Activated CD4-positive, alpha-beta T cell treated with anti-CD3 and anti-CD28 coated beads, Interleukin-2, amount 50 U/mL, for 16 hours (primary cell): ENCODE measurements around the gene HPCAL4.

Source experiments
- DNase-seq: peaks from one replicate; pipeline ENCODE4 v3.0.0-alpha.2; 2020

HPCAL4 gene

DNA sequence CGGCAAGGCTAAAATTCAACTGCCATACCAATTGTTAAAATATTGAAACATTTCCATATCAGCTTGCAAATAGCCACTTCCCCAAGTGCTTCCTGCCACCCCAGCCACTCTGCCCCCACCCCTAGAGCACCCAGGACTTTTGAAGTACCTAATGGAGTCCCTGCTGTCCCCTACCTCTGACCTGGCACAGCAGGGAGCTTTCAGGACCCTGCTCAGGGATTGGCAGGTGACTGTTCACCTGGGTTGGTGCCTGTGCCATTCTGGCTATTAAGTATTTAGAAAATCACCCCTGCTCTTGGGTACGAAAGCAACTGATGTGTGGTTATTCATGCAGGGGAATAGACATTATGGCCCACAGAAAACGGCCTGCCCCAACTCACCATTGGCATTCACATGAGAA lies 9.1 kb upstream of the HPCAL4 start:
- no peak for DNase-seq

DNA sequence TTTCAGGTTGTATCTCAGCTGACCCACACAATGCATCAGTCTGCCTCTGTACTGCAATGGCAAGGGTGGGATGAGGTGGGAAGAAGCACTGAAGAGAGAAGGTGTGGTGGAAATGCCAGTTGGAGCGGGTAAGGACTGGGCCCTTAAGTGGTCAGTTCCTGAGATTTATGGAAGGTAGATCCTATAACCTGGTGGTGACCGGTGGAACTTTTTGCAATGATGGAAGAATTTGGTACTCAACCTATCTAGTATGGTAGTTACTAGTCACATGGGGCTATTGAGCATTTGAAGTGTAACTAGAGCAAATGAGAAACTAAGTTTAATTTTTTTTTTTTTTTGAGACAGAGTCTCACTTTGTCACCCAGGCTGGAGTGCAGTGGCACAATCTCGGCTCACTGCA lies 8.2 kb upstream of the HPCAL4 start:
- no peak for DNase-seq

DNA sequence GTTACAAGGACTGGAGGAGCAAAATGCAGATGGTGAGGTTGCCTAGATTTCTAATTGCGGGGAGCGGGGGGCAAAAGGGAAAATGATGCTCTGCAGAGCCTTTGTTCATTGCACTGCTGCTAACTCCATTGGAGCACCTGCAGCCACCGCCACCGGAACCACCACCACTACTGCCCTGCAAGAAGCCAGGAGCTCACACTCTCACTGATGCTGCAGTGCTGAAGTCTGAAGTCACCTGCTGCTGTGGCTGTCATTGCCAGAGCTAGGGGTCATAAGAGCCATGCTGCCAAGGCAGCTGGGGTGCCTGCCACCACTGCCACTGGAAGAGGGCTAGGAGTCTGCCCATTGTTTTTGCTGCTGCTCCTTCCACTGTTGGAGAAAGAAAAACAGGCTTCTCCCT lies 7.3 kb upstream of the HPCAL4 start:
- DNase-seq, result no peak

DNA sequence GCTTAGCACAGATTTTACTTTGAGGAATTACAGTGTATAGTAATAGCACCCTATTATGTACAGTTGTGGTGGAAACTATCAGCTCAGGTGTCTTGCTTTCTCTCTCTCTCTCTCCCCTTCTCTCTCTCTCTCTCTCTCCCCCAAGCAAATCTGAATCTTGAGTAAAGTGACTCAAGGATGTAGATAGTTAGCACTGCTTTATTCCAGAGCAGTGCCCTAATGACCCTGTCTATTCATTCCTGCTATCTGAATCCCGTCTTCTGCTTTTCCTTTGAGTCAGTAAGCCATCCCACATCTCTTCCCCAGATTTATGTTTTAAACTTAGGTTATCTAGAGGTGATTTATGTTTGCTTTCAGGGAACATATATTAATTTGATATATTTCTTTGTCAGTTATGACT lies 5.2 kb upstream of the HPCAL4 start:
- DNase-seq, result no peak

DNA sequence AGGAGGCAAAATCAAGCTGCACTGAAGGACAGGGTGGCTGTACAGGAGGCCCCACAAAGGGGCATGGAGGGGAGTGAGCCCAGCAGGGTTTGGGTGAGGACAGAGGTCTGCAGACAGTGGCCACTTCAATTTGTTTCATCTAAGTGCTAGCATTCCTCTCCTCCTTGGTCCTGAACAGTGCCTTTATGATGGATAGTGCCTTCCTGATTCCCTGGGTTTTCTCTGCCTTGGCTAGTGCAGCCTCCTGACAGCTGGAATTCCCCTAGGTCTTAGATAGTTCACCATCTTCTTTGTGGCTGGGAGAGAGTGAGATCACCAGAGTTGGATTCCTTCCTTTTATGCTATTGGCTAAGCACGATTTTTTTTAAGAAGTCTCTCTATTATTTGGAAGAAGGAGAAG lies 3.8 kb upstream of the HPCAL4 start:
- DNase-seq, result no peak

DNA sequence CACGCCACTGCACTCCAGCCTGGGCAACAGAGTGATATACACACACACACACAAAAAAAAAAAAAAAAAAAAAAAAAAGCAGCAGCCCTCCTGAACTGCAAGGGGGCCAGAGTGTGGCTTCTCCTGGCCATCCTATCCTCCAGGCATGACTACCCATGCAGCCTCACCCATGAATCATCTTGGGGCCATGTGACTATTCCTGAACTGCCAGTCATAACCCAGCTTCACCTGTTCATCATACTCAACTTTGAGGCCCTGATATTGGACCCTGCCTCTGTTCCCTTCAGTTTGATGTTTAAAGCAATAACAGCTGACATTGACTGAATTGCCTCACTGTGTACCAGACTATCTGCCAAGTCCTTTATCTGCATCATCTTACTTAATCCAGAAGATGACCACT lies 2.8 kb upstream of the HPCAL4 start:
- no peak for DNase-seq

DNA sequence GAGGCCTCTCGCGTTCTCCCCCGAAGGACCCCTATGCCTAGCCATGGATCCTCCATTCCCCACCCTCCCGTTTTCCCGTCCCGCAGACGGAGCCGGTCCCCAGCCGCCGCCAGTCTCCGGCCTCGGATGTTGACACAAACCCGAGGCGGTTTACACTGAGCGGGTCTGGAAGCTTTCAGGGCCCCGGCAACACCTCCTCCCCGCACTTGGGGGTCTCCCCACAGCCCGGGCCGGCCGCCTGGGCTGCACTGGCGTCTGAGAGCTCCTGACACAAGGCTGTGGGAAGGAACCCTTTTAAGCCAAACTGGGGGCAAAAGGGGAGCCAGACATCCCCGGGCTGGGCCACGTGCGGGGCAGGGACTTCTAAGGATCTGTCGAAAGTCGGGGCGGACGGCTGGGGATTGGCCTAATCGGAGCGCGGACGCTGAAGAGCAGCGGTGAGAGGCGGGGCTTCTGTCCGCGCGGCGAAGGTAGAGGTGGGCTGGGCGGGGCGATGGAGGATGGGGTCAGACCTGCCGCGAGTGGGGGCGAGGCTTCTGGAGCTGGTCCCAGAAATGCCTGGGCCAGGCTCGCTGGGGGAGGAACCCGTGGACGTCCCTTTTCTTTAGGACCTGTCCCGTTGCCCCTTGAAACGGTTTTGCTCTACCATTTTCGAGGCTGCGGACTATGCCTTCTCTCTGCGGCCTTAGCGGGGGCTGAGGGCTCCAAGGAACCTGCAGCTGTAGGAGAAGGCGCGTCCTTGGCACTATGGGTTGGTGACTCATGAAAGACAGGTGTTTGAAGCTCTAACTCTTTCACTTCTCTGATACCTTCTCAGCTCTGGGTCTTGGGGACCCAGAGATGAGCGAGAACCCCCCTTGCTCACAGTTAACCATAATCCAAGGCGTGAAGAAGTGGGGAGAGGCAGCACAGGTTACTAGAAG lies 1.2 kb upstream of the HPCAL4 start:
- no peak for DNase-seq

DNA sequence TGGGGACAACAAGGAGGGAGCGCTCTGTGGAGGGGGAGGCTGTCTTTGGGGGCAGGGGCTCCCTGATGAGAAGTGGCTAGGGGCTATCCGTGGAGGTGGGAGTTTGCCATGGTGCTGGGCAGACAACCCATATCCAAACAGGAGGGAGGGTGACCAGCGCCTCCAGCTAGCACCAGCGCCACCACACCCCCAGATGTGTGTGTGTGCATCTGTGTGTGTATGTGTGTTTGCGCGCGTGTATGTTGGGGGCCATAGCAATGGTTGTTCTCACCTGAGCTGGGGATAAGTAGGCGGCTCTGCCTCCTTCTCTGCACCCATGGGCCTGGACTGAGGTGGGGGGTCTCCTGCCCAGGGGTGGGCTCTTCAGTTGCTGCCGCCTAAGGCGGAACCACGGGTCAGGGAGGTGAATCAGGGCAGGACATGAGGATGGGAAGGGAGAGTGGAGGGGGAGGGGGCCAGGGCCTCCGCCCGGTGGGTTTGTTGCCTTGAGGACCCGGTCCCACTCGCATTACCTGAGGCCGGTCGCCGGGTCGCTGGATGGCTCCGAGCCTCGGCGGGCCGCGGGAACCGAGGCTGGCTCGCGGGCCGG lies 345 bp downstream of the HPCAL4 start:
- DNase-seq, result no peak

DNA sequence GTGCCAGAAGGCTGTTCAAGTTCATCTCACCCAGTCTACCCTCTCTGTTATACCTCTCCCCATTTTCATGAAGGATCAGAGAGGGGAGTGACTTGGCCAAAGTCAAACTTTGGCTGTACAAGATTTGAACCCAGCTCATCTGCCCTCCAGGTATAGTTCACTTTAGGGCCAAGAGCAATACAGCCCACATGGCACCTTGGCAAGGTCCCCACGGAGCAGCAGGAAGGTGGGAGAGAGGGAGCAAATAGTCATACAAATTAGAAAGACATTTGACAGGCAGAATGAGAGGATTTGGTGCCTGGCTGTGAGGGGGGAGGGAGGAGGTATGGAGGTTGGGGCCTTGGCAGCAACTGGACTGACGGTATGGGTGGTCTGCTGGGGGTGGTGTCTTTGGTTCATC lies 1.0 kb downstream of the HPCAL4 start:
- no peak for DNase-seq

DNA sequence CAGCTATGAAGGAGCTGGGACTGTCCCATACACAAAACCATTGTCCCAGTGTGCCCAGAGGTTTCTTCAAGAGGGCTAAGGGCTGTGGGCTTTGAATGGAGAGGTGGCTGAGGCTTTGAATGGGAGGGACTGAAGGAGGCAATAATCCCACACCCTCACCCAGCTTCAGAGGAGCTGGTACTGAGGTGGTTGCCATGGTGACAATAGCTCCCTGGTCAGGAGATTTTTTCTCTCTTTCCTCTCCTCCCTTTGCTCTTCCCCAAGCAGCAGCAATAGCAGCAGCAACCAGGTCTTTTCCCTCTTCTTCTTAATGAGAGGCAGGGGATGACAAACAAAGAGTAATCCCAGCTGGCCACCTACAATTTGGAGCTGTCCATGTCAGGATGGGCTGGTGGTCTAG lies 1.6 kb downstream of the HPCAL4 start:
- no peak for DNase-seq

DNA sequence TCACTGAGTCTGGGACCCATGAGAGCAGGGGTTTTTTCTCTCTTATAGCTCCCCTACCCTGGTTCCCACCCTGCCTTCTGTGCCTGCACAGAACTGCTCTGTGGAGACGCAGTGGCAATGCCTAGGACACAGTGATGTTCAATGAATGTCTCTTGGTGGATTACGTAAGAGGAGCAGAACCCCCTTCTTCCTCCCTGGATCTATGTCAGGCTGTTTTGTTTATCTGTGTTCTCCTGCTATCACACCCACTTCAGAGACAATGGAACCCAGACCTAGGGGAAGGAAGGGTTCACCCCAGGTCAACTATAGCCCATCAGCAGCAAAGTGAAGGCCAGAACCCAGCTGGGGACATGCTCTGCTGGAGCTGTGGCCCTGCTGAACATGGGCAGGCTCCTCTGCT lies 2.0 kb downstream of the HPCAL4 start:
- DNase-seq, result no peak

DNA sequence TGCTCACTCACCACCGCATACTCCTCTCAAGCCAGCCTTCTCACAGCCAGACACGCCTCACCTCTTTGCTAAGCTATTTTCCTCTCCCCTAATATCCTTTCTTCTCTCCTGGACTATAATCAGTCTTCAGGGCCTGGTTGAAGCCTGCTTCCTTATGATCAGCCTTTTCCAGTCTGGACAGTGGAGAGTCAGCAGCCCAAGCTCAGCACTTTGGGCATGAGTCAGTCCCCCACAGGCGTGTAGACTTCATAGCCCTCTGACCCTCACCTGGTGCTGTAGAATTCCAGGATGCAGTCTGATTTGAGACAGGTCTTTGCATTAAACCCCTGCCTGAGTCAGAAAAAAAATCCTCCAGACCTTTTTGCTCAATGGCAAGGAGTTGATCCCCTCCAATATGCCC lies 2.5 kb downstream of the HPCAL4 start:
- no peak for DNase-seq

DNA sequence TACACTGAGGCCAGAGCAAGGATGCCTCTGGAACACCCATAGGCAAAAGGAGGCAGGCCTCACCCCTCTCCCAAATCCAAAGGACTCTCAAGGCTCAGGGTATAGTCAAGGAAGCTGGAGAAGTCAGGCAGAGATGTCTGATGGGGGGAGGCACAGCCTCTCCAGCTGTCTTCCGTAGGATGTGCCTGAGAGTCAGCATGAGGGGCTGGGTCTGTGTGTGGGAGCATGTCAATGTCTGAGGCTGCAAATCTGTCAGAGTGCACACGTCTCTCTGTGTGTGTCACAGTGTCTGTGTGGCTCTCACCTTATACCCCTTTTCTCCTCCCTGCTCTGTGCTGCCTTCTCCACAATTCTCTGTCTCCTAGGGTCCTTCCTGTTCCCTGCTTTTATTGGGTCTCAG lies 4.0 kb downstream of the HPCAL4 start:
- DNase-seq, result no peak

DNA sequence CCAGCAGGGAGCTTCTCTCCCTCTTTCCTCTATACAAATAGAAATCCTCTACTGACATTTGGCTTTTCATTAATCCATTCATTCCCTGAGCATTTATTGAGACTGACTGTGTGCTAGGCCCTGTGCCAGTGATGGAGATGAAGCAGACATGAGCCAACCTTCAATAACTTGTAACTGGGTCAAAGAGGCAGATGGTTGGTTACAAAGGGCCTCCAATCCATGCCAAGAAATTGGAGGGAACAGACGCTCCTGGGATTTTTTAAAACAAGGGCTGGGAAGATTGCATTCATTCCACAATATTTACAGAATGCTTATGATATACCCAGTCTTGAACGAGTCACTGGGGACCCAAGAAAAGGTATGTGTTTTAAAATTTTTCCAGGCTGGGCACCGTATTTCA lies 6.2 kb downstream of the HPCAL4 start:
- DNase-seq, result no peak

DNA sequence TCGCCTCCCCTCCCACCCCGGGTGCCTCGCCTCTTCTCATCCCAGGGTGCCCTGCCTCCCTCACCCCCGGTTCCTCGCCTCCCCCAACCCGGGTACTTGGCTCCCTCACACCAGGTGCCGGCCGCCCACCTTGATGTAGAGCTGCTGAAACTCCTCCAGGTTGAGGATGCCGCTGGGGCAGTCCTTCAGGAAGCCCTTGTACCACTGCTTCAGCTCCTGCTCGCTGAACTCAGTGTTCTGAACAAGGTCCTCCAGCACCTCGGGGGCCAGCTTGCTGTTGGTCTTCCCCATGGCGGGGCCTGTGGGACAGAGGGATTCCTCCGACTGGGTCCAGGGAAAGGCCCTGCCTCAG lies 6.9 kb downstream of the HPCAL4 start:
- no peak for DNase-seq

DNA sequence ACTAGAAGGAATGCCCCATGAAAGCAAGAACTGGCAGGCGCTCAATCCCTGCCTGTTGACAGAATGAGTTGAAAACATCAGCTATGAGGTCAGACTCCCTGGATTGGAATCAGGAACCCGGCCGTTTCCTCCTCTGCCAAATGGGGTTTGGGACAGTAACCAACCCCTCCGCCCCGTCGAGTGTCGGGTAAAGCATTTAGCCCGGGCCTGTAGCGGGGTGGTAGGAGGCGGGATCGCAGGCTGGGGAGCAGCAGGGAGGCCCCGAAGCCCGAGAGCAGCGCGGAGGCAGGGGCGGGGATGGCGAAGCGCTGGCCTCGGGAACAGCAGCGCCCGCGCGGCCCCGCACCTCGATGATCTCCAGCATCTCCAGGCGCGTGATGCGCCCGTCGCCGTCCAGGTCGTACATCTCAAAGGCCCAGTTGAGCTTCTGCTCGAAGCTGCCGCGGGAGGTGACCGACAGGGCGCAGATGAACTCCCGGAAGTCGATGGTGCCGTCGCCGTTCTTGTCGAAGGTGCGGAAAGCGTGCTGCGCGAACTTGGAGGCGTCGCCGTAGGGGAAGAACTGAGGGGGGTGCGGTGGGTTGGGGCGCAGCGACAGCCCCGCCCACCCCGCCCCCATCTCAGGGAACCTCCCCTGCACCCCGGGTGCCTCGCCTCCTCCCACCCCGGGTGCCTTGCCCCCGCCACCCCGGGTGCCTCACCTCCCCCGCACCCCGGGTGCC lies 7.5 kb downstream of the HPCAL4 start:
- no peak for DNase-seq

DNA sequence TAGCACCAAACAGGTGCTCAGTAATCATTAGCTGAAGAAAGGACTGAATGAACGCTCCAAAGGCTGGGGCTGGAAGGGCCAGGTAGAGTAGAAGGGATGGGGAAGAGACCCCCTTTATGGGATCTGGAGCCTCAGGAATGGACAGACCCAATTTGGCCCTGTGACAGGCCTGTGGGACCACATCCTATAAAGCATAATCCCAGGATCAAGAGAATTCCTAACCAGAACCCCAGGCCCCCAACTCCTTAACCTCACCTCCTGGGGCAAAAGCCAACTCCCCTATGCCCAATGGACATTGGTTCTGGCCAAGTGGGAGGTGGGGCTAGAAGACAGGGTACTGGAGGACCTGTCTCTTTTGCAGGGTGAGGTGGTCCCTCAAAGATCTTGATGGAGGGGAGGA lies 9.2 kb downstream of the HPCAL4 start:
- DNase-seq, result no peak

DNA sequence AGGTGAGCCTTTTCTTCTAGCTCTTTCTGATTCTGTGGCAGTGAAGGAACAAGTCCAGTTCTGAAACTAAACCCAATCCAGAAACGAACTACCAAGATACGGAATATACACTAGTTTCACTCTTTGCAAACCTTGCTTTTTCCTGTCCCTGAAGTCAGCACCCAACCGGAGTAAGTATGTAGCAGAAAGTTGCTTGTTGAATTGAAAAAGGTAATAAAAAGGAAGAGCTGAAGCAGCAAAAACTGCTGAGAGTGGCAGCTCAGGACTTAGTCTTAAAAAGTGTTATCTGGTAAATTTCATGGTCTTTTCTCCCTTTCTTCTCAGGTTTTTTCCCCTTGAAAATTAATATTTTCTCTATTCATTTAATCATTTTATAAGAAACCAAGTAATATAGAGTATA lies 9.9 kb downstream of the HPCAL4 start:
- DNase-seq, result no peak

DNA sequence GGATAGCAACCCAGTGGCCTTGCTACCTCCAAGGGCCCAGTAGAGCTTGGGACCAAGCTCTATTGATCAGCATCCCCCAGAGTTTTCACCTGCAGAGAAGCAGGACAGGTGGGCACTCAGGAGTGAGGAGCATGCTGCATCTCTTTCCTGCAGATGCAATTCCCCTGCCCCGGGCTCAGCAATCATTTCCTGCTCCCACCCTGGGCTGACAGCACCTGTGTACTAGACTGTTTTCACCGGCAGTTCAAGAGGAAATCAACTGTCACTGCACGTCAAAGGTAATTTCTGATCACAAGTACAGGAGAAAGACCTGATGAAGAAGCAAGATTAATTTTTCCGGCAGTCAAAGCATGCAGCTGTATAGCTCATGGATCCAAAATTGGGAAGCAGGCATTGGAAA lies 10.5 kb downstream of the HPCAL4 start:
- no peak for DNase-seq

DNA sequence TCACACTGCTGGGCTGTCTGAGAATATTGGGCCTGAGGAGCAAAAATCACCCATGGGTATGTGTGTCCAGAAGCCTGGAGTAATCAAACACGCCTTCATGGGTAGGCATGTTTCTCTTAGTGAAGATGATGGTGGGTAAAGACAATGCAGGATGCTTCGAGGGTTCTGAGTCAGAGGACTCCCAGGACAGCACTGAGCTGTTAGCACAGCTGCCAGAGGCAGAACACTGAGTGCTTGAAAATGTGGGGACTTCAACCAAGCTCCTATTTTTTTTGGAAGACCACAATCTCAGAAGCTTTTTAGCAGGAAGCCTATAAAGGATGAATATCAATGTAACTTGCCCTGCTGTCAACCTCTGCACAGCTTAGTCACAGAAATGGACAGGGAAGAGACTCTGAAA lies 11.4 kb downstream of the HPCAL4 start:
- DNase-seq, result no peak

DNA sequence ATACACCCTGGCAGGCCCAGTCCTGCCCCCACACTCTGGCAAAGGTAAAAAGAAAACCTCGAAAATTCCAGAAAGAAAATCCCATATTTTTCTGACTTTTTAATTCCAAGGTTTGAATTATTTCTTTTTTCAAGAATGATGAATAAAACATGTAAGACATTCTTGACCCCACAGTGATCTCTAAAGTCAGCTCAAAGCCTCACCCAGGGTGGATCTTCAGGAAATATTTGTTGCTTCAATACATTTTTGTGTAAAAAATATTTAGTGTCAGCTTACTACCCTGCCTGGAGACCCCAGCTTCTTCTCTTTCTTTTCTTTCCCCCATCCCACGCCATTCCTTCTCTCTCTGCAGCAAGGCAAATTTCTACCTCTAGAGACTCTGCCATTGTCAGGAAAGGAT lies 12.3 kb downstream of the HPCAL4 start:
- DNase-seq, result no peak

DNA sequence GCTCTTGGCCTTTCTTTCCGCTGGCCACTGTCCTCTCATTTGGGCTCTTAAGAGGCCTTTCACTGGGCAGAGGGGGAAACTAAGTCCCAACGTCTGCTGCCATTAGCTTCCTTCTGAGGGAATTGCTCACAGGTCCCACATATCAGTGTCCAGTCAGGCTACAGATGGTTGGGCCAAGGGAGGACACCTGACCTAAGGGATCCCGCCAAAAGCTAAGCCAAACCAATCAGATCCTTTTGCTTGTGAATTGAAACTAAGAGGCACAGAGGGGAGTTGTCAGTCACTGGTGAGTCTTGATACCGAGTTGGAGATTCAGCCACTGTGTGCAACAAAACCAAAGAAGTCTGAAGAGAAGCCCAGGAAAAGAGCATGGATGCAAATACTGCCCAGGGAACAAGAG lies 13.6 kb downstream of the HPCAL4 start:
- no peak for DNase-seq

DNA sequence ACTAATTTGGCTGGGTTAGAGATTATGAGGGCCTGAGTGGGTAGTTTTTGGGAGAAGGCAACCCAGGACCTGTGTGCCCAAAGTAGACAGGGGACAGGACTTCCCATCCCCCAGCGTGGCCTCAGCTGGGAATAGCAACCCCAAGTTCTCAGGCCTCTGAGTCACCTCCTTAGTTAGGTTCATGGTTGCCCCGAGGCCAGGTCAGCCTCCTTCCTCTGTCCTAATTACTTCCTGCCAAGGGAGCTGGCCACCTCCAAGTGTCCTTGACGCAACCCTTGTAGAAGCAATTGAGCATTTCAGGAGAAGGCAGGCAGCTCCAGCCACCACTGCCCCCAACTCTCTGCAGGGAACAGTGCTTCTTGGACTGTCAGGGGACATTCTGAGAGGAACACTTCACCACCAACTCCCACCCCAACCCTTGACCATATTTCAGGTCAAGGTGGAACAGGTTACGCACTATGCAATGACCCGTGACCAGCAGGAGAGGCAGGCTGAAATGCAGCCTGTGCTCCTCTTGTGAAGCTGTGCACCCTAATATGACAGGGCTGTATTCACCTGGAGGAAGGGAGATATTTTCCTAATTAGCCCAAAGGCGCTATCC lies 14.2 kb downstream of the HPCAL4 start:
- DNase-seq, result no peak

DNA sequence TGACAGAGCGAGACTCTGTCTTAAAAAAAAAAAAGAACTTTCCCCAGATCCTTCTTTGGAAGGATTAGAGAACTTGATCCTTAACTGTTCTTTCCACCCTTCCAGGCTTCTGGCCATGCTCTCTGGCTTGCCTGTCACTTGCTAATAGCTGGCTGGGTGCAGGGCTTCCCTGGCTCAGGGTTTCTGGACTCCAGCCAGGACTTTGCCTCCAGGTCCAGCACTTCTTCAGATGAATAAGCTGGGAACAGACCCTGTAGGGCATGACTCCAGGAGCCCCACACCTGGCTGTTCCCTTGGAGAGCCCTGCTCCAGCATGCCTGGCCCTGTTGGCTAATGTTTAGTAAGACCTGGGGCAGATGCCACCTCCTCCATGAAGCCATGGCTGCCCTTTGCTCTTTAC lies 16.0 kb downstream of the HPCAL4 start:
- DNase-seq, result no peak
